SU-DHL-6 (cell line): ENCODE measurements around the gene FANK1.

Experiments used
- EZH2phosphoT487 ChIP-seq: fragments of 200-600 bp; sonication (generic), shearing (Covaris generic); conservative IDR thresholded peaks from 2 replicates; pipeline ENCODE4 v1.6.1; 2018; ENCODE audit warnings: mild to moderate bottlenecking, antibody characterized with exemption, low read length, moderate library complexity, mixed read lengths
- TF ChIP-seq, protein P1 (sequence below): fragments of 200-600 bp; sonication (generic); IDR thresholded peaks from one replicate; pipeline ENCODE4 v1.5.1; 2017; ENCODE audit warnings: antibody characterized with exemption, mild to moderate bottlenecking, low read length, moderate library complexity; ENCODE audit not compliant: insufficient read depth, poor library complexity, severe bottlenecking

DNA sequence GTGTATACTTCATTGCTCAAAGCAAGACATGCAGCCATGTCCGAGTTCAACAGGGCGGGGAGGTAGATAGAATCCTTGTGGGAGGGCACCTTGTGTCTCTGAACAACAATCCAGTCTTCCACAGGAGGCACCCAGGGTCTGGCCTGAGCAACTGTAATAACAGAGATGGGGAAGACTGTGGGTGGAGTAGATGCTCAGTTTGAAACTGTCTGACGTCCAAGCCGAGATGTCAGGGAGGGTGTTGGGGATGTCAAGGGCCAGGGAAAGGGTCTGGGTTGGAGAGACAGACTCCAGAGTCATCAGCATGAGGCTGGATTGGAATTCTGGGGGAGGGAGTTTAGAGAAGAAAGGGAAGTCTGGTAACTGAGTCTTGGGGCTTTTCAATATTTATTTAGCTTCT is 88.0 kb downstream of the FANK1 start:
- TF ChIP-seq, protein P1, sequence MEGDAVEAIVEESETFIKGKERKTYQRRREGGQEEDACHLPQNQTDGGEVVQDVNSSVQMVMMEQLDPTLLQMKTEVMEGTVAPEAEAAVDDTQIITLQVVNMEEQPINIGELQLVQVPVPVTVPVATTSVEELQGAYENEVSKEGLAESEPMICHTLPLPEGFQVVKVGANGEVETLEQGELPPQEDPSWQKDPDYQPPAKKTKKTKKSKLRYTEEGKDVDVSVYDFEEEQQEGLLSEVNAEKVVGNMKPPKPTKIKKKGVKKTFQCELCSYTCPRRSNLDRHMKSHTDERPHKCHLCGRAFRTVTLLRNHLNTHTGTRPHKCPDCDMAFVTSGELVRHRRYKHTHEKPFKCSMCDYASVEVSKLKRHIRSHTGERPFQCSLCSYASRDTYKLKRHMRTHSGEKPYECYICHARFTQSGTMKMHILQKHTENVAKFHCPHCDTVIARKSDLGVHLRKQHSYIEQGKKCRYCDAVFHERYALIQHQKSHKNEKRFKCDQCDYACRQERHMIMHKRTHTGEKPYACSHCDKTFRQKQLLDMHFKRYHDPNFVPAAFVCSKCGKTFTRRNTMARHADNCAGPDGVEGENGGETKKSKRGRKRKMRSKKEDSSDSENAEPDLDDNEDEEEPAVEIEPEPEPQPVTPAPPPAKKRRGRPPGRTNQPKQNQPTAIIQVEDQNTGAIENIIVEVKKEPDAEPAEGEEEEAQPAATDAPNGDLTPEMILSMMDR, result no peak
- TF ChIP-seq EZH2phosphoT487, result no peak
